LHCN-M2 (cell line): Measurements from ENCODE around the gene MYO3B. TPM values are rescaled to one million over a fixed set of nuclear protein-coding genes. Genes with fewer than 3 reads are reported as not detected.

Source experiments
- DNase-seq: peaks from one replicate; pipeline ENCODE4 v3.0.0-alpha.2; 2012; ENCODE audit warnings: low read depth
- total RNA-seq: library from RNA; depleted of rRNA; stranded (reverse); fragments of >200 nt; gene quantifications from 2 replicates; pipeline ENCODE4 v1.2.3, GENCODE V29; 2014

The MYO3B gene
- total RNA-seq, 1 experiment from 2014 or later = 0.06 TPM

GRCh38 chr2:170235860-170236679, 58.1 kb downstream of the MYO3B start:
- peak; percentile 72 for DNase-seq

GRCh38 chr2:170236680-170237047, 58.7 kb downstream of the MYO3B start:
- no peak for DNase-seq

GRCh38 chr2:170237572-170238120, 59.7 kb downstream of the MYO3B start:
- DNase-seq = no peak

GRCh38 chr2:170238776-170239175, 60.8 kb downstream of the MYO3B start:
- no peak for DNase-seq

GRCh38 chr2:170240629-170241028, 62.7 kb downstream of the MYO3B start:
- DNase-seq = no peak

GRCh38 chr2:170241756-170242155, 63.8 kb downstream of the MYO3B start:
- no peak for DNase-seq

GRCh38 chr2:170243118-170243837, 65.3 kb downstream of the MYO3B start:
- no peak for DNase-seq

- DNase-seq = no peak
Observed at GRCh38 chr2:170243898-170244297, 66.0 kb downstream of the MYO3B start.

GRCh38 chr2:170244555-170244954, 66.6 kb downstream of the MYO3B start:
- no peak for DNase-seq

GRCh38 chr2:170245312-170245711, 67.4 kb downstream of the MYO3B start:
- DNase-seq = no peak

- no peak for DNase-seq
Observed at GRCh38 chr2:170247333-170247732, 69.4 kb downstream of the MYO3B start.

- peak; percentile 65 for DNase-seq
Observed at GRCh38 chr2:170247882-170248393, 70.0 kb downstream of the MYO3B start.

- no peak for DNase-seq
Observed at GRCh38 chr2:170248574-170249393, 70.8 kb downstream of the MYO3B start.

GRCh38 chr2:170249761-170250160, 71.8 kb downstream of the MYO3B start:
- no peak for DNase-seq

GRCh38 chr2:170250584-170250983, 72.6 kb downstream of the MYO3B start:
- no peak for DNase-seq

GRCh38 chr2:170252414-170252813, 74.5 kb downstream of the MYO3B start:
- DNase-seq = no peak

- no peak for DNase-seq
Observed at GRCh38 chr2:170253721-170254230, 75.8 kb downstream of the MYO3B start.

- no peak for DNase-seq
Observed at GRCh38 chr2:170254293-170254732, 76.4 kb downstream of the MYO3B start.

GRCh38 chr2:170255137-170255536, 77.2 kb downstream of the MYO3B start:
- no peak for DNase-seq

GRCh38 chr2:170255971-170256370, 78.0 kb downstream of the MYO3B start:
- peak; percentile 36 for DNase-seq

GRCh38 chr2:170258382-170258781, 80.4 kb downstream of the MYO3B start:
- DNase-seq = peak; percentile 18
